Fibroblast of lung (primary cell): Measurements from ENCODE around the gene AP4E1. TPM values are rescaled to one million over a fixed set of nuclear protein-coding genes. Genes with fewer than 3 reads are reported as not detected.

Source experiments
- DNase-seq, 2 donors: peaks; one replicate each; pipeline versions ENCODE4 v3.0.0 to v3.0.0-alpha.2; 2010; ENCODE audit warnings: low read depth in 2 of 2
- H2AFZ ChIP-seq: 2 replicates; pipeline ENCODE4 v1.5.1; 2012; ENCODE audit warnings: low read length, control low read depth, inconsistent platforms
- H3K27ac ChIP-seq: 2 replicates; pipeline ENCODE4 v1.5.1; 2011; ENCODE audit warnings: low read length, control low read depth; ENCODE audit not compliant: insufficient read depth
- H3K27me3 ChIP-seq: 2 replicates; pipeline ENCODE4 v1.5.1; 2011; ENCODE audit warnings: mild to moderate bottlenecking, low read length; ENCODE audit not compliant: control insufficient read depth, insufficient read depth
- H3K36me3 ChIP-seq: 2 replicates; pipeline ENCODE4 v1.5.1; 2011; ENCODE audit warnings: low read length; ENCODE audit not compliant: control insufficient read depth, insufficient read depth
- H3K4me1 ChIP-seq: 2 replicates; pipeline ENCODE4 v1.5.1; 2011; ENCODE audit warnings: low read length; ENCODE audit not compliant: control insufficient read depth, insufficient read depth; ENCODE audit errors: extremely low read depth
- H3K4me2 ChIP-seq: 2 replicates; pipeline ENCODE4 v1.5.1; 2011; ENCODE audit warnings: low read length, control low read depth; ENCODE audit not compliant: insufficient read depth; ENCODE audit errors: extremely low read depth
- H3K4me3 ChIP-seq, 4 experiments: fragments of 200-600 bp in 1 of 4; sonication (generic) in 1 of 4; replicated peaks in 1 of 4; 2 replicates each; pipeline ENCODE4 v1.5.1; 2011 to 2016; ENCODE audit warnings: low read length in 4 of 4, low read depth in 3 of 4, mild to moderate bottlenecking in 3 of 4, control low read depth in 2 of 4, inconsistent platforms in 1 of 4, mixed read lengths in 1 of 4; ENCODE audit not compliant: insufficient read depth in 1 of 4; ENCODE audit errors: control extremely low read depth in 1 of 4
- H3K79me2 ChIP-seq: 2 replicates; pipeline ENCODE4 v1.5.1; 2012; ENCODE audit warnings: mild to moderate bottlenecking, low read length, inconsistent platforms; ENCODE audit not compliant: control insufficient read depth, insufficient read depth
- H3K9ac ChIP-seq: 2 replicates; pipeline ENCODE4 v1.5.1; 2011; ENCODE audit warnings: mild to moderate bottlenecking, low read length, control low read depth; ENCODE audit not compliant: insufficient read depth
- H3K9me3 ChIP-seq: 2 replicates; pipeline ENCODE4 v1.5.1; 2012; ENCODE audit warnings: low read depth, low read length; ENCODE audit not compliant: control insufficient read depth, insufficient read depth
- H4K20me1 ChIP-seq: 2 replicates; pipeline ENCODE4 v1.5.1; 2011; ENCODE audit warnings: low read length; ENCODE audit not compliant: control insufficient read depth, insufficient read depth; ENCODE audit errors: extremely low read depth
- EZH2 ChIP-seq: IDR thresholded peaks from 2 replicates; pipeline ENCODE4 v1.5.1; 2012; ENCODE audit warnings: low read length, control low read depth, mild to moderate bottlenecking; ENCODE audit errors: missing control alignments
- polyA plus RNA-seq, 2 donors: library from polyadenylated mRNA; depleted of rRNA in 1 of 2; stranded (reverse) in 1 of 2; unstranded in 1 of 2; fragments of >200 nt; gene quantifications; 2 replicates each; pipeline ENCODE4 v1.2.1, GENCODE V29; 2011 to 2012; ENCODE audit warnings: missing spikeins in 1 of 2
- total RNA-seq: library from RNA; depleted of rRNA; stranded (reverse); fragments of >200 nt; gene quantifications from 2 replicates; pipeline ENCODE4 v1.2.1, GENCODE V29; 2014
- TF ChIP-seq, protein P1 (sequence below), 2 donors: IDR thresholded peaks in 1 of 2; conservative IDR thresholded peaks in 1 of 2; 1 replicate in 1 of 2; 2 replicates in 1 of 2; pipeline ENCODE4 v1.5.1; 2011 to 2012; ENCODE audit warnings: low read length in 2 of 2, control low read depth in 1 of 2, inconsistent platforms in 1 of 2, low read depth in 1 of 2, mild to moderate bottlenecking in 1 of 2

Gene AP4E1
- total and polyA plus RNA-seq, 2 donors (not counting 1 experiment from before 2014, with no cell fraction given) = 7.3 to 19.7 TPM

DNA sequence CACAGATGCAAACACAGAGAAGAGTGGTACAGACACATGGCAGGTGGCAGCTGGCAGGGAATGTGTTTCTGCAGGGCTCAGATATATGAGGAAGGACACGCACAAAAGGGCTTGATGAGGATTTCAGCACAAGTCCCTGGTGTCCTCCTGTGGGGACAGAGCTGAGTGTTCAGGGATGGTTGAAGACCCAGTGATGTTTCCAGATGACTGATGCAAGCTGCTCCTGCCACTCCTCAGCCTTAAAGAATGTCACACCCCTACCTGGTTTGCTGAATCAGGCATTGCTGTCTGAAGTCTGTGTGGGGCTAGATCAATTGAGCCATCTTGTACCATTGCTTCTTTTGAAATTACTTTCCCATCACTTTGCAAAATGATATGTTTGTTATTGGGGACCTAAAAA lies 146.1 kb downstream of the AP4E1 start:
- DNase-seq = no peak
- Histone ChIP-seq H3K27me3 (no peaks in the 10 kb centered on the region), H3K79me2 (no peaks in the 10 kb centered on the region), H3K4me3 (no peak overlapping the region), H3K36me3 (no peaks in the 10 kb centered on the region), H3K9me3 (no peaks in the 10 kb centered on the region), H2AFZ (no peak overlapping the region), H3K4me2 (no peak overlapping the region), H3K27ac (no peak overlapping the region), H3K4me1 (no peaks in the 10 kb centered on the region), H3K9ac (no peak overlapping the region), H4K20me1 (no peaks in the 10 kb centered on the region)
- TF ChIP-seq, protein P1, sequence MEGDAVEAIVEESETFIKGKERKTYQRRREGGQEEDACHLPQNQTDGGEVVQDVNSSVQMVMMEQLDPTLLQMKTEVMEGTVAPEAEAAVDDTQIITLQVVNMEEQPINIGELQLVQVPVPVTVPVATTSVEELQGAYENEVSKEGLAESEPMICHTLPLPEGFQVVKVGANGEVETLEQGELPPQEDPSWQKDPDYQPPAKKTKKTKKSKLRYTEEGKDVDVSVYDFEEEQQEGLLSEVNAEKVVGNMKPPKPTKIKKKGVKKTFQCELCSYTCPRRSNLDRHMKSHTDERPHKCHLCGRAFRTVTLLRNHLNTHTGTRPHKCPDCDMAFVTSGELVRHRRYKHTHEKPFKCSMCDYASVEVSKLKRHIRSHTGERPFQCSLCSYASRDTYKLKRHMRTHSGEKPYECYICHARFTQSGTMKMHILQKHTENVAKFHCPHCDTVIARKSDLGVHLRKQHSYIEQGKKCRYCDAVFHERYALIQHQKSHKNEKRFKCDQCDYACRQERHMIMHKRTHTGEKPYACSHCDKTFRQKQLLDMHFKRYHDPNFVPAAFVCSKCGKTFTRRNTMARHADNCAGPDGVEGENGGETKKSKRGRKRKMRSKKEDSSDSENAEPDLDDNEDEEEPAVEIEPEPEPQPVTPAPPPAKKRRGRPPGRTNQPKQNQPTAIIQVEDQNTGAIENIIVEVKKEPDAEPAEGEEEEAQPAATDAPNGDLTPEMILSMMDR (conservative IDR thresholded peaks at IDR 0.05 in 1 of 2, IDR thresholded peaks at IDR 0.05 in 1 of 2; ENCODE audit: low read depth in 1 of 2, low read length in 2 of 2) = no peak
- TF ChIP-seq EZH2 = no peak

Other genes starting within 250 kb of the AP4E1 start
- 62.9 and 64.4 TPM in 2 replicates for gene TRPM7, start 221.9 kb upstream of the AP4E1 start, total RNA-seq
- gene TRPM7, start 221.9 kb upstream of the AP4E1 start, polyA plus RNA-seq = 22.5 and 30.3 TPM in 2 replicates
- gene SPPL2A, start 143.0 kb upstream of the AP4E1 start, total RNA-seq = 48.5 and 97.6 TPM in 2 replicates
- gene SPPL2A, start 143.0 kb upstream of the AP4E1 start, polyA plus RNA-seq = 76.7 and 120 TPM in 2 replicates
- 10.7 and 12.3 TPM in 2 replicates for gene TNFAIP8L3, start 186.2 kb downstream of the AP4E1 start, total RNA-seq
- gene TNFAIP8L3, start 186.2 kb downstream of the AP4E1 start, polyA plus RNA-seq = 0.57 and 3.9 TPM in 2 replicates